Endothelial cell of umbilical vein (primary cell): Measurements from ENCODE around the gene DCAF7.

Experiments
- MAX ChIP-seq: IDR thresholded peaks from 2 replicates; pipeline ENCODE4 v1.6.1; 2011; ENCODE audit not compliant: insufficient read depth, insufficient read length
- POLR2AphosphoS5 ChIP-seq: IDR thresholded peaks from 2 replicates; pipeline ENCODE4 v1.6.1; 2012; ENCODE audit warnings: low read depth, mild to moderate bottlenecking, control low read depth, low read length, moderate library complexity; ENCODE audit not compliant: insufficient read depth
- TF ChIP-seq, protein P1 (sequence below), 2 donors: IDR thresholded peaks; 1 replicate in 1 of 2; 2 replicates in 1 of 2; pipeline ENCODE4 v1.5.1; 2011; ENCODE audit warnings: low read length in 2 of 2, mild to moderate bottlenecking in 2 of 2, moderate library complexity in 2 of 2, control low read depth in 1 of 2, inconsistent platforms in 1 of 2, low read depth in 1 of 2; ENCODE audit not compliant: insufficient read depth in 1 of 2; ENCODE audit errors: extremely low read depth in 1 of 2

GRCh38 chr17:63629627-63630026 is 79.3 kb downstream of the DCAF7 start:
- TF ChIP-seq POLR2AphosphoS5: no peak
- TF ChIP-seq, protein P1, sequence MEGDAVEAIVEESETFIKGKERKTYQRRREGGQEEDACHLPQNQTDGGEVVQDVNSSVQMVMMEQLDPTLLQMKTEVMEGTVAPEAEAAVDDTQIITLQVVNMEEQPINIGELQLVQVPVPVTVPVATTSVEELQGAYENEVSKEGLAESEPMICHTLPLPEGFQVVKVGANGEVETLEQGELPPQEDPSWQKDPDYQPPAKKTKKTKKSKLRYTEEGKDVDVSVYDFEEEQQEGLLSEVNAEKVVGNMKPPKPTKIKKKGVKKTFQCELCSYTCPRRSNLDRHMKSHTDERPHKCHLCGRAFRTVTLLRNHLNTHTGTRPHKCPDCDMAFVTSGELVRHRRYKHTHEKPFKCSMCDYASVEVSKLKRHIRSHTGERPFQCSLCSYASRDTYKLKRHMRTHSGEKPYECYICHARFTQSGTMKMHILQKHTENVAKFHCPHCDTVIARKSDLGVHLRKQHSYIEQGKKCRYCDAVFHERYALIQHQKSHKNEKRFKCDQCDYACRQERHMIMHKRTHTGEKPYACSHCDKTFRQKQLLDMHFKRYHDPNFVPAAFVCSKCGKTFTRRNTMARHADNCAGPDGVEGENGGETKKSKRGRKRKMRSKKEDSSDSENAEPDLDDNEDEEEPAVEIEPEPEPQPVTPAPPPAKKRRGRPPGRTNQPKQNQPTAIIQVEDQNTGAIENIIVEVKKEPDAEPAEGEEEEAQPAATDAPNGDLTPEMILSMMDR (IDR thresholded peaks at IDR 0.05; ENCODE audit: extremely low read depth in 1 of 2, insufficient read depth in 1 of 2, low read depth in 1 of 2, low read length in 2 of 2): no peak
- TF ChIP-seq MAX: no peak
